Breast epithelium (tissue), 4 donors: ENCODE measurements around the gene CCDC175. TPM values are rescaled to one million over a fixed set of nuclear protein-coding genes. Genes with fewer than 3 reads are reported as not detected.

ENCODE experiments used
- DNase-seq, 2 donors: peaks; one replicate each; pipeline ENCODE4 v3.0.0-alpha.2; 2019; ENCODE audit warnings: low spot score in 2 of 2
- H3K27ac ChIP-seq, 2 donors: fragments of 200-600 bp; sonication (generic) in 1 of 2; one replicate each; pipeline ENCODE4 v1.5.1; 2016 to 2019; ENCODE audit warnings: mild to moderate bottlenecking in 1 of 2
- H3K27me3 ChIP-seq, 2 donors: fragments of 200-600 bp; sonication (generic) in 1 of 2; one replicate each; pipeline versions ENCODE4 v1.5.1 to v1.6.0; 2017 to 2019; ENCODE audit warnings: control low read depth in 1 of 2, mild to moderate bottlenecking in 1 of 2
- H3K36me3 ChIP-seq: fragments of 200-600 bp; one replicate; pipeline ENCODE4 v1.5.1; 2019
- H3K4me1 ChIP-seq, 2 donors: fragments of 200-600 bp; sonication (generic); one replicate each; pipeline ENCODE4 v1.5.1; 2016 to 2019; ENCODE audit warnings: control low read depth in 1 of 2
- H3K4me3 ChIP-seq, 3 donors: fragments of 200-600 bp; sonication (generic); 1 replicate in 2 of 3; 2 replicates in 1 of 3; pipeline ENCODE4 v1.5.1; 2016 to 2019; ENCODE audit warnings: mild to moderate bottlenecking in 3 of 3, moderate library complexity in 2 of 3
- H3K9me3 ChIP-seq, 2 donors: fragments of 200-600 bp; sonication (generic) in 1 of 2; one replicate each; pipeline ENCODE4 v1.5.1; 2016 to 2019; ENCODE audit warnings: control low read depth in 1 of 2
- POLR2A ChIP-seq: fragments of 450-650 bp; IDR thresholded peaks from one replicate; pipeline ENCODE4 v1.6.1; 2016; ENCODE audit warnings: antibody characterized with exemption, mild to moderate bottlenecking, moderate library complexity
- POLR2AphosphoS5 ChIP-seq, 3 donors: sonication (generic); formaldehyde crosslinking; IDR thresholded peaks; one replicate each; pipeline ENCODE4 v1.6.1; 2017; ENCODE audit warnings: antibody characterized with exemption in 3 of 3
- intact Hi-C: fragments of 100-400 bp; cut with DNase I; formaldehyde crosslinking; loops from one replicate; pipeline ENCODE4 v1.15.1; 2023; ENCODE audit warnings: low total_unique reads
- total RNA-seq, 3 donors: library from RNA; depleted of rRNA; stranded (reverse); fragments of >200 nt; gene quantifications; one replicate each; pipeline ENCODE4 v1.1.0, GENCODE V29; 2016
- TF ChIP-seq, protein P1 (sequence below), 3 donors: fragments of 450-650 bp; IDR thresholded peaks; one replicate each; pipeline ENCODE4 v1.5.1; 2016 to 2017; ENCODE audit warnings: antibody characterized with exemption in 3 of 3, mild to moderate bottlenecking in 3 of 3, moderate library complexity in 3 of 3

CCDC175 gene
- total RNA-seq, 3 donors from 2014 or later = 0.33 TPM; not detected in 2

DNA sequence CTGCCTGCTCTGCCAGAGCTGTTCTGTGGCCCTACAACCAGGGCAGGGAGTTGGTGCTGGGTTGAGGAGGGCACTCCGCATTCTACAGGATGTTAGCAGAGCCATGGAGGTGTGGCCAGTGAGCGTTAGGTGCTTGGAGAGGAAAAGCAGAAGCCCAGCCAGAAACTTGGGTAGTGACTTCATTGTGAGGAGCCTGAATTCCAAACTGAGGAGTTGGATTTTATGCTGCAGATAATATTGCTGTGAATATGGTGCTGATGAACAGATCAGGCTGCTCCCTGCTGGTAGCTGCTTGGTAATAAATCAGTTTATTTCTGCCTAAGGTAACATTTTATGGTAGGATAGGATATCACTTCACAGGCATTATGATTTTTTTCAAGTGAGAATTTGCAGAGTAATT, 7.1 kb upstream of the CCDC175 start:
- DNase-seq = no peak
- H3K36me3 ChIP-seq = no peaks in the 10 kb centered on the region
- TF ChIP-seq, protein P1, sequence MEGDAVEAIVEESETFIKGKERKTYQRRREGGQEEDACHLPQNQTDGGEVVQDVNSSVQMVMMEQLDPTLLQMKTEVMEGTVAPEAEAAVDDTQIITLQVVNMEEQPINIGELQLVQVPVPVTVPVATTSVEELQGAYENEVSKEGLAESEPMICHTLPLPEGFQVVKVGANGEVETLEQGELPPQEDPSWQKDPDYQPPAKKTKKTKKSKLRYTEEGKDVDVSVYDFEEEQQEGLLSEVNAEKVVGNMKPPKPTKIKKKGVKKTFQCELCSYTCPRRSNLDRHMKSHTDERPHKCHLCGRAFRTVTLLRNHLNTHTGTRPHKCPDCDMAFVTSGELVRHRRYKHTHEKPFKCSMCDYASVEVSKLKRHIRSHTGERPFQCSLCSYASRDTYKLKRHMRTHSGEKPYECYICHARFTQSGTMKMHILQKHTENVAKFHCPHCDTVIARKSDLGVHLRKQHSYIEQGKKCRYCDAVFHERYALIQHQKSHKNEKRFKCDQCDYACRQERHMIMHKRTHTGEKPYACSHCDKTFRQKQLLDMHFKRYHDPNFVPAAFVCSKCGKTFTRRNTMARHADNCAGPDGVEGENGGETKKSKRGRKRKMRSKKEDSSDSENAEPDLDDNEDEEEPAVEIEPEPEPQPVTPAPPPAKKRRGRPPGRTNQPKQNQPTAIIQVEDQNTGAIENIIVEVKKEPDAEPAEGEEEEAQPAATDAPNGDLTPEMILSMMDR (IDR thresholded peaks at IDR 0.05) = no peak
- TF ChIP-seq POLR2A = no peak
- intact Hi-C loops = no loop called here
- H3K4me1 ChIP-seq = no peaks in the 10 kb centered on the region
- H3K4me3 ChIP-seq = no peak overlapping the region
- H3K9me3 ChIP-seq = no peaks in the 10 kb centered on the region
- no peaks in the 10 kb centered on the region for H3K27me3 ChIP-seq
- no peak overlapping the region for H3K27ac ChIP-seq

DNA sequence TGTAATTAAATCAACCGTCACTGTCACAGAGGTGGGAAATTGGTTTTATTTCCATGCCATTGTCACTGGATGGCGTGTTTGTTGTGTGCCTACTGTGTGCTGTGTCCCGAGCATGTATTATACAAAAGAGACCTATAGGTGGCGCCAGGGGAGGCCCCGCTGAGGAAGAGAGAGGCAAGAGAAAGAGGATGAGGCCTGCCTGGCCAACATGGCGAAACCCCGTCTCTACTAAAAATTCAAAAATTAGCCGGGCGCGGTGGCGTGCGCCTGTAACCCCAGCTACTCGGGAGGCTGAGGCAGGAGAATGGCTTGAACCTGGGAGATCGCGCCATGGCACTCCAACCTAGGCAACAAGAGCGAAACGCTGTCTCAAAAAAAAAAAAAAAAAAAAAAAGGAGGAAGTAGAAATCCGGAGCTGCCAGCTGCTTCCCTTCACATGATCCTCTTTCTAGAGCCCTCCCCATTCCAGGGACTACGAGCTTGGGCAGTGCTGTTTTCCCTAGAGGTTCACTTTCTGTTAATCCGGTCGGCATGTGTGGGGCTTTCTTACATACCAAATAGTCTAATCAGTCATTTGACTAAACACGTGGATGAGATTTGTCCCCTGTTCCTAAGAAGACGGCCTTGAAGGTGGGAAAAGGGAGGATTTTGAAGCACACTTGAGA, 6.4 kb upstream of the CCDC175 start:
- Histone ChIP-seq H3K4me3 (no peak overlapping the region), H3K4me1 (no peaks in the 10 kb centered on the region), H3K36me3 (no peaks in the 10 kb centered on the region), H3K27me3 (no peaks in the 10 kb centered on the region), H3K9me3 (no peaks in the 10 kb centered on the region), H3K27ac (no peak overlapping the region)
- intact Hi-C loops = no loop called here
- no peak for DNase-seq
- TF ChIP-seq POLR2AphosphoS5 (IDR thresholded peaks at IDR 0.05) (no peak), POLR2A (no peak)
- TF ChIP-seq, protein P1 (IDR thresholded peaks at IDR 0.05) = no peak

DNA sequence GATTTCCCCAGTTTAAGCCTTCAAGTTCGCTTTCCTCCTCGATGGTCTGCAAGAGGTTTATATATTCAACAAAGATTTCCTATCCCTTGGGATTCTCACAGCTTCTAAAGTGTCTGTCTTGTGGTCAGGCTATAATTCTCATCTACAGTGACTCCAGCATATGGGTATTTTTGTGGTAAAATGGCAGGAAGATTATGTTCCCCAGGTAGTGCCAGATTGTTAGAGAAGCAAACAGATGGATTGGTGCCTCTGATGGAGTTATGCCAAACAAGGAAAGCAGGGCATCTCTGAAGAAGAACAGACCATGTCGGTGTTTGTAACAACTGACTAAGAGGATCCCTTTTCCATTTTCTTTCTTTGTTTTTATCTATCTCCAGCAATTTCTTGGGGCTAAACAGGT, 5.5 kb upstream of the CCDC175 start:
- Histone ChIP-seq H3K4me1 (no peaks in the 10 kb centered on the region), H3K9me3 (no peaks in the 10 kb centered on the region), H3K4me3 (no peak overlapping the region), H3K27me3 (no peaks in the 10 kb centered on the region), H3K36me3 (no peaks in the 10 kb centered on the region), H3K27ac (no peak overlapping the region)
- DNase-seq = no peak
- intact Hi-C loops = no loop called here
- no peak for TF ChIP-seq POLR2A
- TF ChIP-seq, protein P1 (IDR thresholded peaks at IDR 0.05) = no peak
- no peak for TF ChIP-seq POLR2AphosphoS5 (IDR thresholded peaks at IDR 0.05)

DNA sequence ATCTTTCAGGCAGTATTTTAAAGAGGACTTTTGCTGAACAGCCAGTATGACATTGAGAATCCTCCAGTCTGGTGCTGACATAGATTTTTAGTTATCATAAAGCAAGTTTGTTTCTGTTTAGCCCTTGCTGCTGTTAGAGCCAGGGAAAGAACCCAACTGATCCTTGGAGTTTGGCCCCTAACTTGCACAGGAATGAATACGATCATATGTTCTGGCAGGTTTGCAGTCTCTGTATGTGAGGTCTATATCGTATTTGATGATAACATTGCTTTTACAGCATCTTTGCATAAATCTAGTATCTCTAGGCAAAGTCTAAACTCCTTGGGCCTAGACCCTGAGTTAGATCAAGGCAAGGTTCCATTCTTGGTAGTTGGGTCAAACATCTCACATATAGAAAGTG, 4.3 kb upstream of the CCDC175 start:
- no peak overlapping the region for H3K27ac ChIP-seq
- no peaks in the 10 kb centered on the region for H3K36me3 ChIP-seq
- intact Hi-C loops = no loop called here
- TF ChIP-seq POLR2A = no peak
- TF ChIP-seq POLR2AphosphoS5 (IDR thresholded peaks at IDR 0.05) = no peak
- TF ChIP-seq, protein P1 (IDR thresholded peaks at IDR 0.05) = no peak
- no peaks in the 10 kb centered on the region for H3K9me3 ChIP-seq
- no peak overlapping the region for H3K4me3 ChIP-seq
- H3K27me3 ChIP-seq = peaks cover 0 to 6% of the 10 kb centered on the region in 2 donors
- no peak for DNase-seq
- H3K4me1 ChIP-seq = no peaks in the 10 kb centered on the region

DNA sequence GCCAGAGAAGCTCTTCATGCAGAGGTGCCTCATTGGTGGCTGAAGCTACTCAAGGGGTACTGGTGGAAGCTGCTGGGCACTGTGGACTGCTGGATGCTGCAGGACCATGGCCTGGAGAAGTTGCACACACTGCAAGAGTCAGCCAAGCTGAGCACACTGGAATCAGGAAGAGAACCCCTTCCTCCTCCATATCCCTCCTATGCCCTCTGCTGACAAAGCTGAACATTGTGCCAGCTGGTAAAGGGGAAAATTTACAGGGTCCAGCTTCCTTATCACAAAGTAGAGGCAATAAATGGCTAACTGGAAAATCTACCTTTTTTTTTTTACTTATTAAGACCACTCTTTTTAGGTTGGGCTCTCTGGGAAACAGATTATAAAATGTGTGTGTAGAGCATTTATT, 6.5 kb downstream of the CCDC175 start:
- TF ChIP-seq, protein P1 (IDR thresholded peaks at IDR 0.05) = no peak
- no peak for TF ChIP-seq POLR2AphosphoS5 (IDR thresholded peaks at IDR 0.05)
- no peak for TF ChIP-seq POLR2A
- Histone ChIP-seq H3K36me3 (no peaks in the 10 kb centered on the region), H3K9me3 (no peaks in the 10 kb centered on the region), H3K4me3 (no peak overlapping the region), H3K4me1 (no peaks in the 10 kb centered on the region), H3K27ac (no peak overlapping the region), H3K27me3 (no peaks in the 10 kb centered on the region)
- intact Hi-C loops = no loop called here
- DNase-seq = no peak
